Measurements from ENCODE around the gene TLCD3A.
A peak's percentile ranks its signal among the peaks of the same experiment; 100 is the strongest.
"Not testable (repeated sequence)": the region's sequence is repeated elsewhere in the genome, so short reads cannot be mapped to it uniquely, and the experiment has no call there.

The TLCD3A gene

GRCh38 chr17:708132-708531, 24.3 kb upstream of the TLCD3A start:
- no peak for DNase-seq (ENCODE audit: low read depth in 2 of 2)

- no peak for DNase-seq (ENCODE audit: low read depth in 2 of 2)
Observed at GRCh38 chr17:718075-718474, 14.3 kb upstream of the TLCD3A start.

- DNase-seq (ENCODE audit: low read depth in 2 of 2), result no peak
Observed at GRCh38 chr17:720706-721539, 11.5 kb upstream of the TLCD3A start.

DNA sequence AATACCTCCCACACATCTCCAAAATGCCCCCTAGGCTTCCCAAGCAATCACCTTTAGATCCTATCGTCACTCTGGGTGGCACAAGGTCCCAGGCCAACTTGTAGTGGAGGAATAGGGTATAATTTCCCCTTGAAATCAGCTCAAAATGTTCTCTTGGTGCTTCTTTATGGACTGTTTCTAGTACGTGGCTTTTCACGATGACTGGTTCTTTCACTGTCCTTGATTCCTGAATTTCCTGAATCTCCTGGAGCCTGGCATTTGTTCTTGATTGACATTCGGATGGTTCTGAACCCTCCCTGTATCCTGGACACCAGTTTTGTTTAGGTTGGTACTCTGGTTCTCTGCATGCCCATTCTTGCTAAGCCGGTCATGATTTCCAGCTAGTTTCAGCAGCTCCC, 10.9 kb upstream of the TLCD3A start:
- DNase-seq (ENCODE audit: low read depth in 2 of 2), result no peak

DNA sequence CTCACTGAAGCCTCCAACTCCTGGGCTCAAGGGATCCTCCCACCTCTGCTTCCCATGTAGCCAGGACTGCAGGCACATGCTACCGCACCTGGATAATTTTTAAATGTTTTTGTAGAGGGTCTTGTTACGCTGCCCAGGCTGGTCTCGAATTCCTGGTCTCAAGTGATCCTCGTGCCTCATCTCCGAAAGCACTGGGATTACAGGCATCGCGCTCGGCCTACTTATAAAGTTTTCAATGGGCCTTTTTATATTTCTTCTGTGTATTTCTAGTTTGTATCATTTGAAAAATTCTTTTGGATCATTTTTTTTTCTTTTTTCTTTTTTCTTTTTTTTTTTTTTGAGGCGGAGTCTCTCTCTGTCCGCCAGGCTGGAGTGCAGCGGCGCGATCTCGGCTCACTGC, 7.3 kb upstream of the TLCD3A start:
- DNase-seq (ENCODE audit: low read depth in 2 of 2), result no peak

DNA sequence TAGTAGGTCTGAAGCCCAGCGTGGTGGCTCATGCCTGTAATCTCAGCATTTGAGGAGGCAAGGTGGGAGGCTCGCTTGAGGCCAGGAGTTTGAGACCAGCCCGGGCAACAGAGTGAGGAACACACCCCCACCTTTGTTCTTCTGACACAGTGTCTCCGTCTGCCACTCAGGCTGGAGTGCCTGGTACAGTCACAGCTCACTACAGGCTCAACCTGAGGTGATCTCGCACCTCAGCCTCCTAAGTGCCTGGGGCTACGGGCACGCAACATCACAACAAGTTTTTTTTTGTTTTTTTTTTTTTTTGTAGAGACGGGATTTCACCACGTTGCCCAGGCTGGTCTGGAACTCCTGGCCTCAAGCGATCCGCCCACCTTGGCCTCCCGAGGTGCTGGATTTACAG, 6.7 kb upstream of the TLCD3A start:
- no peak for DNase-seq (ENCODE audit: low read depth in 2 of 2)

DNA sequence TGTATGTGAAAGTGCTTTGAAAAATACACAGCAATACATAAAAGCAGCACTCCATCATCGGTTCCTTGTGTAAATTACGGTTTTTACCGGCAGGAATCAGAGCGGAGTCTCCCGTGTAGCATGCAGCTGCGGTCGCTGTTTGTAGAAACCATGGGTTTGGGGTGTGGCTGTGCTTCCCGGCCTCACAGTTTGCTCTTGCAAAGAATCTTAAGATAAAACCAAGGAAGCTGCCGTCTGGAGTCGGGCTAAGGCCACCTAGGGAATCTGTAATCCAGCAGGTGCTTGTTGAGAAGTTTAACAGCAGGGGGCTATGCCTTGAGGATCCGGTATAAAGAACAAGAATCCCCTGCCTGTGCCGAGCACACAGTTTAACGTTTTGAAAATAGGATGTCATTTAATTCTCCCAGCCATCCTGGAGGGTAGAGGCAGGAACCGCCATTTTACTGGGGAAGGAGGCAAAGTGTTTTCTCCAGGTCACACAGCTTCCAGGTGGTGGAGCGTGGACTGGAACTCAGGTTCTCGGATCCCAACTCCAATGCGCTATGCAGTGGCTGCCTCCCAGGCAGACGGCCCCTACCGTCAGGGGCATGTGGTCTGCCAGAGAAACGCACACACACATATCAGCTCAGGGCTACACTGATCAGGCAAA, 6.0 kb upstream of the TLCD3A start:
- DNase-seq (ENCODE audit: low read depth in 2 of 2), result no peak

GRCh38 chr17:728911-729310, 3.5 kb upstream of the TLCD3A start:
- DNase-seq (ENCODE audit: low read depth in 2 of 2), result no peak

GRCh38 chr17:731644-732066, 741 bp upstream of the TLCD3A start:
- no peak for DNase-seq (ENCODE audit: low read depth in 2 of 2)

DNA sequence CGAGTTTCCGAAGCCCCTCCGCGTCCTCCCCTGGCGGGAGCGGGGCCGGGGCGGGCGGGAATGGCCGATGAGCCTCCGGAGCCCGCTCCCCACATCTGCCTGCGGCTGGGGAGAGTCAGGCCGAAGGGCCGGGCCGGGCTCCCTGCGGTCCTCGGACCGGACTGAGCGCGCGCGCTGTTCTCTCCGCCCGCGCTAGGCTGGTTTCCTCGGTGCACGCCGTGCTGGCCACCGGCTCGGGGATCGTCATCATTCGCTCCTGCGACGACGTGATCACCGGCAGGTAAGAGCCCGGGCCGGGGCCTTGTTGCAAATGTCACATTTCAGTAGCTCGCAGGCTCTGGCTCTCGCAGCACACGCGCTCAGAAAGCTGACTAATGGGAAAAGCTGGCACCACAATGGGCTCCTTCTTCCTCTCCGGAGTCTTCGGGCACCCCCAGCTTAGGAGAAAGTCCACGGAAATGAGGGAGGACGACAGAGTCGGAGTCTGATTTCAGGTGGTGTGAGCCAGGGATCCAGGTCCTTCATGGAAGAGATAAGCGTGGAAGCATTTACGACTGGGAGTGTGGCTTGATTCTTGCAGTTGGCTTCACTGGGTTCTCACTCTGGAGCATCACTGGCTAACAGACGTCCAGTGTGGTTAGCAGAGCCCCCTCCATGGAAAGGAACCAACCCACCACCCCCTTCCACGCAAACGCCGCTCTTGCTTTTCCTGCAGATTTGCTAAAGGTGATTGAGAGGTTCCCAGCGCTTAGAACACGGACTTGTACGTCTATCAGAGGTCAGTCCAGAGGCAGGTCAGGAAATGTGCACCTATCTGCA, 715 bp downstream of the TLCD3A start:
- DNase-seq (ENCODE audit: low read depth in 2 of 2), result peak in 1 of 2 donors; percentile 31

DNA sequence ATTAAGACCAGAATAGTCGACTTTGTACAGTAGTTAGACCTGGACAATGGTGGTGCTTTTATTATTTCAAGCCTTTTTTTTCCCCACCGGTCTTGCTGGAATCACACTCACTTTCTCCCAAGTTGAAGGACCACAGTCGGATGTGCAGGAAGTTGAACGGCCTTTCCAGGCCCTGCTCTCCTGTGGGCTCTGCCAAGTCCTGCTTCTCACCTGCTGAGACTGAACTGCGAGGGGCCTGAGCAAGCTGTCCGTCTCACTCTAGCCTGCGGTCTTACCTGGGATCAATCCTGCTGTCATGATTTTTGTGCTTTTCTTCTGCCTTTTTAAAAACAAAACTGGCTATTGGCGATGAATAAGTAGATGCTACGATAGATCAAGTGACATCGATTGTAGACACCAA, 1.3 kb downstream of the TLCD3A start:
- no peak for DNase-seq (ENCODE audit: low read depth in 2 of 2)

GRCh38 chr17:737561-738113, 5.2 kb downstream of the TLCD3A start:
- no peak for DNase-seq (ENCODE audit: low read depth in 2 of 2)

- DNase-seq (ENCODE audit: low read depth in 2 of 2), result no peak
Observed at GRCh38 chr17:740240-741017, 8.0 kb downstream of the TLCD3A start.

- no peak for DNase-seq (ENCODE audit: low read depth in 2 of 2)
Observed at GRCh38 chr17:742147-742793, 9.9 kb downstream of the TLCD3A start.

- DNase-seq (ENCODE audit: low read depth in 2 of 2), result no peak
Observed at GRCh38 chr17:743139-743538, 10.7 kb downstream of the TLCD3A start.

GRCh38 chr17:744937-745336, 12.5 kb downstream of the TLCD3A start:
- DNase-seq (ENCODE audit: low read depth in 2 of 2), result no peak

DNA sequence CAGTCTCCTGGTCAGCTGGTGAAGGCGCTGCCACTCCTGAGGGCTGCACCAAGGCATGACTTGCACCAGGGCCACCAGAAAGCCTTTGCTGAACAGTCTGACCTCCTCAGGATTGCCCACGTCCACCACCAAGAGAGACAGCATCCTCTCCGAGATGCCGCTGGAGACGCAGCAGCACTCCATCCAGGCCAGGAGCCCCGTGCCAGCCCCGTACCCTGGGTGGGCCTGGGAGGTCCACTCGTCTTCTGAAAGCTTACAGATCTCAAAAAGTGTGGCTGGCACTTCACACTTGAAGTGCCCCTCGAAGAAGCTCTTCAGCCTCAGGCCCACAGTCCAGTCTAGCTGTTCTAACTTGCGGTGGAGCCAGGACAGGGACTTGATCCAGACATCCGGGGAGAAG, 13.0 kb downstream of the TLCD3A start:
- DNase-seq (ENCODE audit: low read depth in 2 of 2), result no peak

DNA sequence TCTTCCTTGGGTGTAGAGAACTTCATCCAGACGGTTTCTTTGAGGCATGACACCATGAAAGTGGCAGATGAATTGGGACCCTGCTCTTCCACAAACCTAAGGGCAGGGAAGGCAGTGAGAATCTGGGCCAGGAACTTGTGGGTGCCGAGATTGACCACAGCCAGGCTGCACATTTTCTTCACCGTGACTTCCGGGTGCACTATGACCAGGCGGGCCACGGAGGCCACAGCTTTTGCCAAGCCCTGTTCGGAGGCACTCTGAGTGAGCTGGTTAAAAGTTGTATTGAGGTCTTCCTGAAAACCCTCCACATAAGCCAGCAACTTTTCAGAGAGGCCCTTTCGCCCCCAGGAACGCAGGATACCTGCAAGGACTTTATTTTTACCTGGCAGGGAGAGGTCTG, 13.8 kb downstream of the TLCD3A start:
- DNase-seq (ENCODE audit: low read depth in 2 of 2), result no peak

GRCh38 chr17:746783-747629, 14.6 kb downstream of the TLCD3A start:
- DNase-seq (ENCODE audit: low read depth in 2 of 2), result no peak

- DNase-seq (ENCODE audit: low read depth in 2 of 2), result not testable (repeated sequence)
Observed at GRCh38 chr17:748604-749003, 16.2 kb downstream of the TLCD3A start.

All from stimulated activated CD8-positive, alpha-beta memory T cell treated with anti-CD3 and anti-CD28 coated beads, Interleukin-7, amount 100 ng/mL, for 4 hours (primary cell).